HG02885 (cell line): ENCODE results near the gene AKAIN1.

Source experiments
- ATAC-seq: cut with Tn5 transposase; IDR thresholded peaks from one replicate; pipeline ENCODE4 v1.9.1; 2021; ENCODE audit warnings: mild to moderate bottlenecking; ENCODE audit not compliant: unreplicated experiment, poor library complexity

The AKAIN1 gene, protein sequence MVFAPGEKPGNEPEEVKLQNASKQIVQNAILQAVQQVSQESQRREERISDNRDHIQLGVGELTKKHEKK

DNA sequence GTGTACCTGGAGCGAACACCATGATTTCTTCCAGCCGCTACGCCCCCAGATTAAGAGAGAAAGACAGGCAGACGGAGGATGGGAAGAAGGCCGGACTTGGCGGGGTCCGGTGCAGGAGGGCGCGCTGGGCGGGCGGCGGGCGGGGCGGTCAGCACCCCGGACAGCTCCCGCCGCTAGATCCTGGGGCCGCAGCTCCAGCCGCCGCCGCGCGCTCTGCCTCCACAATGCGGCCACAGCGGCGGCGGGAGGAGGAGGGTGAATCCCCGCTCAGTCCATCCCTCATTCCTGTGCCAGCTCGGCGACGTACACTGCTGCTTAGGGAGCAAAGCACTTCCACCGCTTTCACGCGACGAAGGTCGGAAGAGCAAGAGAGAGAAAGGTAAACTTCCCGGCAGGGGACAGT lies at the start of gene AKAIN1:
AKAIN1 (minus strand) TSS at position 226 of the 403 bp plus-strand sequence; CDS start at position 22, 204 bp downstream.
- peak; percentile 58 for ATAC-seq

DNA sequence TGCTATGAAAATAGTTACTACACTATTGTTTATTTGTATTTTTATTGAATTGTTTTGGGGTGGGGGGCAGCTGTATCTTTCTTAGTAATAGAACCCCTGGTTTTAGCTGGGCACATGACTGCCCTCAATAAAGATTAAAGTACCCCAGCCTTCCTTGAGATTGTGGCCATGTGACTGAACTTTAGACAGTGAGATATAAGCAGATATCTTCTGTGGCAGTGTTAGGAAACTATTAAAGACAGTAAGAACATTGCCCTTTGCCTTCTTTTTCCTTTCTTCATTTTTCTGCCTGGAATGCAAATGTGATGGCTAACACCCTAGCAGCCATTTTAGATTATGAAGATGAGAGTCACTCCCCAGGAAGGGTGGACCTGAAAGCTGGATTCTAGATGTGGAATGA lies 47.9 kb upstream of the AKAIN1 start:
- no peak for ATAC-seq

- ATAC-seq, result no peak
These were observed 42.4 kb upstream of the AKAIN1 start for GRCh38 chr18:5239447-5239846.

- ATAC-seq, result peak; percentile 36
These were observed 41.4 kb upstream of the AKAIN1 start for GRCh38 chr18:5238371-5238976.

DNA sequence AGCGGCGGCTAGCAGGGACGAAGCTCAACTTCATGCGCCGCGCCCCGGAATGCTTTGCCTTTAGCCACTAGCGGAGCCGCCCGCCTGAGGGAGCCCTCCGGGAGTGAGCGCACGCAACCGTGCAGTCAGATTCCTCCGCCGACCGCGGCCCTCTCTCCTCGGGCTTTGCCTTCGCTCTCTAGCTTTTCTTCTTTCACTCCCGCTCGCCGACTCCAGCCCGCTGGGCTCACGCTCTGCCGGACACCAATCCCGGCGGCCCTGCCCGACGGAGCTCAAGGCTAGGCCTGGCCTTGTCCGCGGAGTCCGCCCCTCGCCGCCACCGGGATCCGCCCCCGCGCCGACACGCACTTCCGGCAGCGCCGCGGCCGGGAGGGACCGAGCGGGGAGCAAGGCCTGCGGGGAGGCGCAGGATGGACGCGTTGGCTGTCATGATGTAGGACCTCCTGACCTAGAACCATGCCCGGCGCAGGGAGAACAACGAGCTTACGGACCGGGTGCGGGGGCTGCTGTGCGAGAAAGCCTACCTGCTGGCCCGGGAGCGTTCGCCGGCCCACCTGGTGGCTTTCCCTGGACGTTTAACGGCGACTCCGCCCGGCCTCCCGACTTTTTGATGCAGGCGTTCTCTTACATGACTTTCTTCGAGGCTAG lies 40.8 kb upstream of the AKAIN1 start:
- peak; percentile 93 for ATAC-seq

GRCh38 chr18:5237083-5237722 lies 40.1 kb upstream of the AKAIN1 start:
- ATAC-seq, result peak; percentile 40

DNA sequence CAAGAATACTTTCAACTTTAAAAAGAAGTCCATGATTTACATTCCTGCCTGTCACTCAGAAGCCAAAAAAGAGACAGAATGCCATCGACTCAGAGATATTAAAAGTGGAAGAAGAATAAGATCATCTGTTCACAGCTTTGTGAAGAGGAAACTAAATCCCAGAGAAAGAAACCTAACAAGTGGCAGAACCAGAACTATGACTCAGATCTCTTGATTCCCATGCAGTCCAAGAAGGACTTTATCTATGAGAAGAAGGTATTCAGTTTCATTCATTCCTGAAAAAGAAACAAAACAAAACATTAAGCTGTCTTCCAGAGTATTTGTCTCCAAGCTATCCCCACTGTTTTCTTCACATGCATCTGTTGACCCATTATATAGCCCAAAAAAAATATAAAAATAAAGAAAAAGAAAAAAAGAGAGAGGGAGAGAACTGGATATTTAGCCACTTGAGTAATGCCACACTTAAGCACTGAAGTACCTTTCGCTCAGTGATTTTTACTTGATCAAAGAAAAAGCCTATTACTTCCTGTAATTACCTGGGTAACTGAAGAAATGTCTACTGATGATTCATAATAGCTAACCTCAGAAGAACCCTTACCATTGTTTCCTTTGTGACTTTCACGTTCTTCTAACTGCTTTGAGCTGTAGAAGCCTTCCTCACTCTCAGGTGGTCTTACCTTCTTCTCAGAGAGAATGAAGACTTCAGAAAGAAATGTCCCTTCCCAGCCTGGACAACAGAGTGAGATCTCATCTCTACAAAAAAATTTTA lies 17.7 kb upstream of the AKAIN1 start:
- ATAC-seq, result no peak

DNA sequence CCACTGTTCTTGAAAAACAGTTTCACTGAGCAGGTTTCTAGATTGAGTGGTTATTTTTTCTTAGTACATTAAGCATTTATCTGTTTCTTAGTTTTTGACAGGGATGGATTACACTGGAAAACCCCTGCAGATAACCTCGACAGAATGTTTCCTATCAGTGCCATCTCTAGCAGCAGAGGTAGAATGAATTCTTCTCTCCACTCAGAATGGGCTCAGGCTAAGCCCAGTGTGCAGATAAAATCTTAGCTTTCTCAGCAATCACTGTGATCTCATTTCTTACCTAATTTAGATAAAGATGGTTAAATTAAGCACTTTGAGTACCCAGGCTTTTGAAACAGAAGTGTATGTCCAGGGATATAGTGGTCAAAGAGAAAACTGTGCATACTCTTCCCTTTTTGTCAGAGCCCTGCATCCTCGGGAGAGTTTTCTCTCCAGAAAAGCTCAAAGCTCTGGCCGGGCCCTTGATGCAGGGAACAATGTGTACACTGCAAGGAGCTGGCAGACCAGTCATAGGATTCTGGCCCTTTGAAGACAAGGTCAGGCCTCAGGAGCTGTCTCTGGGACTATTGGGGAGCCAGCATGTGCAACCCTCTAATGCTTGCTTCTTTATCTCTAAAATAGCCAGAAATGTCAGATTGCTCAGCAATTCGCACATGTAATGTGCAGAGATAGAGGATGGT lies 10.6 kb upstream of the AKAIN1 start:
- no peak for ATAC-seq

DNA sequence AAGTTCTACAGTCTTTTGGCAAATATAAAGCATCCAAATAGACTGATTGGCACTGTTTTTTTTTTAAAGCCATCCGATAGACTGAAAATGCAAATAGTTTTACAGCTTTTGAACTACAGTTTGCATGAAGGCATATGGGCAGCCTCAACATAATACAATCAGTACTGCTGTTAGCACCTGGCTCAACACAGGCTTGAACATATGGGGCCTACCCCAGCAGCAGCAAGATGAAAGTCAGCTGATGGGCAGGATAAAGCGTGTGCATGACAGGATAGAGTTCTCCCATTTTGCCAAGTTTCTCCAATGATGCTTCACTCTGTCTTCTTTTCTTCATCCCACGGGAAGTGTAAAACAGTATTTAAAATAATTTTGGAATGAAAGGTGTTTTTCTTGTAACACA lies 1.3 kb upstream of the AKAIN1 start:
- no peak for ATAC-seq

DNA sequence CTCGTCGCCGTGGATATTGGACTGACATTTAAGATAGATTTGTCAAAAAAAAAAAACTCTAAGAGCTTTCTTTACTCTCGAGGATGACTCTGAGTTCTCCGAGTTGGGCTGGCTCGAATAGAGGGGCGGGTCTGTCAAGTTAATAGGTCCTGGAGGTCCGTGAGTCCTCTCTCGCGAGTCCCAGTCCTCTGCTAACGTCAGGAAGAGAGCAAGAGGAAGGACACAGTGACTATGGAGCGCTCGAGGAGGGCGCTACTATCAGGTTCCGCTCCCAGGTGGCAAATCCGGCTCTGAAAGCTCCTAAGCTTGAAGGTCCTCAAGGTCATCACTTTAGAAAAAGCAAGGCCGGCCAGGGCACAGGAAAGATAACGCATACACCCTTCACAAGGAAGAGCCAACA lies 404 bp upstream of the AKAIN1 start:
- ATAC-seq, result no peak

DNA sequence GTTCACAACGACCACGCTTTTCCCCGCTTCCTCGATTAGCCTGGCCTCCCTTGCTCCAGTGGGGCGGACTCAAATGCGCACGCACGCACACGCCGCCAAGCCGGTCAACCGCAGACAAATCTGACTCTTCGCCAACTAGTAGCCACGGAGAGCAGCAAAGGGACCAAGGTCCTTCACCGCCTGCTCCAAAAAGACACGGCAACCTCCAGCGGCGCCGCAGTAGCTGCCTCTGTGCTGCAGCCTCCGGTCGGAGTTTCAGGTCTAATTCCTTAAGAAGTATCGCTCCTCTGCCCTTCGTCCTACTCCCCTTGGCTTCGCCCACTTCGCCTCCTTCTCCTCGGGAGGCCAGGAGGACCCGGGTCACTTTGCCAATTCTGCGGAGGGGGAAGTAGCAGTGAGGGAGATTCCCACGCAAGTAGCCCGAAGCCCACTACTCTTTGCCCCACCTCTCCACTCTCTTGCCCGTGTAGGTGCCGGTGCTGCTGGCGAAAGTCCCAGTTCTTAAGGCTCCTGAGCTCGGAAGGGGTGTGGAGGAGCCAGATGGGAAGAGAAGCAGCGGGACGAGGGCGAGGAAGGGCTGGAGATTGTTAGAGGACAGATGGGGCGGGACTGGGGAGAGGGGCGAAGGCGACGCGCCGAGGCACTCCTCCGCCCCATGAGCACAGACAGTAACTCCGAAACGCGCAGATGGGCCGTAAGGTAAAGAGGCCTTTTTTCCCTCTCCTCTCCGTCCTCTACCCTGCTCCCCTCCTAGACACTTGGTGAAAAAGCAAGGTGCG lies 615 bp downstream of the AKAIN1 start:
- no peak for ATAC-seq

GRCh38 chr18:5195656-5196055 lies 1.4 kb downstream of the AKAIN1 start:
- ATAC-seq, result no peak

GRCh38 chr18:5180254-5180653 lies 16.8 kb downstream of the AKAIN1 start:
- no peak for ATAC-seq

- ATAC-seq, result no peak
These were observed 18.5 kb downstream of the AKAIN1 start for GRCh38 chr18:5178519-5178918.

GRCh38 chr18:5175378-5175777 lies 21.7 kb downstream of the AKAIN1 start:
- ATAC-seq, result peak; percentile 91

DNA sequence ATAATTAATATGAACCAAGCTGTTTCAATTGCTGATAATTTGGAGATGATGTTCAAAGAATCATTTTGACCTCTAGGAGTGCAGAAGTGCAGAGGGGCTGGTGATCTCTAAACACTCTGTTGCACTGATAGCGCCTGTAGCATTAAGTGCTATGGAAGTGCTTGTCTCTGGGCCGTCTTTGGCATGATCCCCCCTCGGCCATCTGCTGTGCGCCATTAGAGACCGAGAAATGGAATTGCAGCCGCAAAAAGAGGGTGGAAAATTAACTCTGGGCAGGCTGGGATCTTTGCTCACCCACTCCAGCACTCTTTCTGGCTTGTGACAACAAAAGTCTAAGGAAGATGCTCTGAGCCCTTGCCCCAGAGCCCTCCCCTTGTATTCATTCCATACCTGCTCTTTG lies 23.4 kb downstream of the AKAIN1 start:
- ATAC-seq, result no peak

- no peak for ATAC-seq
These were observed 23.8 kb downstream of the AKAIN1 start for GRCh38 chr18:5173236-5173635.

GRCh38 chr18:5167831-5168230 lies 29.2 kb downstream of the AKAIN1 start:
- no peak for ATAC-seq

- no peak for ATAC-seq
These were observed 30.3 kb downstream of the AKAIN1 start for GRCh38 chr18:5166606-5167280.
